ENCODE data around the gene MOGAT3.

Gene MOGAT3

GRCh38 chr7:101172005-101172853 is 28.6 kb downstream of the MOGAT3 start:
- DNase-seq (ENCODE audit: low read depth in 2 of 2) = no peak

GRCh38 chr7:101171442-101171837 is 29.4 kb downstream of the MOGAT3 start:
- DNase-seq (ENCODE audit: low read depth in 2 of 2) = no peak

GRCh38 chr7:101170617-101171441 is 30.0 kb downstream of the MOGAT3 start:
- DNase-seq (ENCODE audit: low read depth in 2 of 2) = no peak

GRCh38 chr7:101169838-101170551 is 30.8 kb downstream of the MOGAT3 start:
- DNase-seq (ENCODE audit: low read depth in 2 of 2) = peak; percentile 71 to 80

- no peak for DNase-seq (ENCODE audit: low read depth in 2 of 2)
Observed at GRCh38 chr7:101169110-101169837, 31.6 kb downstream of the MOGAT3 start.

GRCh38 chr7:101168412-101169049 is 32.3 kb downstream of the MOGAT3 start:
- DNase-seq (ENCODE audit: low read depth in 2 of 2) = no peak

GRCh38 chr7:101167645-101168411 is 33.0 kb downstream of the MOGAT3 start:
- no peak for DNase-seq (ENCODE audit: low read depth in 2 of 2)

- DNase-seq (ENCODE audit: low read depth in 2 of 2) = no peak
Observed at GRCh38 chr7:101166909-101167644, 33.8 kb downstream of the MOGAT3 start.

GRCh38 chr7:101166648-101166908 is 34.3 kb downstream of the MOGAT3 start:
- DNase-seq (ENCODE audit: low read depth in 2 of 2) = no peak

GRCh38 chr7:101165958-101166647 is 34.7 kb downstream of the MOGAT3 start:
- DNase-seq (ENCODE audit: low read depth in 2 of 2) = no peak

- peak; percentile 88 to 92 for DNase-seq (ENCODE audit: low read depth in 2 of 2)
Observed at GRCh38 chr7:101165075-101165957, 35.5 kb downstream of the MOGAT3 start, which contains the start of gene VGF. Gene VGF (minus strand): TSS chr7:101165569. CDS start chr7:101164843, 726 bp downstream.

- DNase-seq (ENCODE audit: low read depth in 2 of 2) = no peak
Observed at GRCh38 chr7:101164071-101164840, 36.6 kb downstream of the MOGAT3 start.

- DNase-seq (ENCODE audit: low read depth in 2 of 2) = no peak
Observed at GRCh38 chr7:101163279-101164070, 37.4 kb downstream of the MOGAT3 start.

GRCh38 chr7:101162551-101163278 is 38.1 kb downstream of the MOGAT3 start:
- DNase-seq (ENCODE audit: low read depth in 2 of 2) = no peak

- no peak for DNase-seq (ENCODE audit: low read depth in 2 of 2)
Observed at GRCh38 chr7:101161692-101162471, 39.0 kb downstream of the MOGAT3 start.
